GM21423 (cell line): Measurements from ENCODE around the gene ZFHX3.

Source experiments
- ATAC-seq: cut with Tn5 transposase; IDR thresholded peaks from one replicate; pipeline ENCODE4 v1.9.1; 2021; ENCODE audit warnings: mild to moderate bottlenecking, moderate library complexity; ENCODE audit not compliant: unreplicated experiment

Gene ZFHX3

DNA sequence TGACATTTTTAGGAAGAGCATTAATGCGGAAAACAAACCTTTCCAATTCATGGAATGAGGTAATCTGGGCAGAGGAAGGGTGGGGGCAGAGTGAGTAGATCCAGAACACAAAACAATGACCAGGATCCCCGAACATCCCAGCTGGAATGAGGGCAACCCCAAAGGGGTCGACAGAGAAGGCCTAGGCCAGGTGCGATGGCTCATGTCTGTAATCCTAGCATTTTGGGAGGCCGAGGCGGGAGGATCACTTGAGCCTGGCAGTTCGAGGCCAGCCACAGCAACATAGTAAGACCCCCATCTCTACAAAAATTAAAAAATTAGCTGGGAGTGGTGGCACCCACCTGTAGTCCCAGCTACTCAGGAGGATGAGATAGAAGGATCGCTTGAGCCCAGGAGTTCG lies 64.7 kb downstream of the ZFHX3 start:
- ATAC-seq, result no peak

DNA sequence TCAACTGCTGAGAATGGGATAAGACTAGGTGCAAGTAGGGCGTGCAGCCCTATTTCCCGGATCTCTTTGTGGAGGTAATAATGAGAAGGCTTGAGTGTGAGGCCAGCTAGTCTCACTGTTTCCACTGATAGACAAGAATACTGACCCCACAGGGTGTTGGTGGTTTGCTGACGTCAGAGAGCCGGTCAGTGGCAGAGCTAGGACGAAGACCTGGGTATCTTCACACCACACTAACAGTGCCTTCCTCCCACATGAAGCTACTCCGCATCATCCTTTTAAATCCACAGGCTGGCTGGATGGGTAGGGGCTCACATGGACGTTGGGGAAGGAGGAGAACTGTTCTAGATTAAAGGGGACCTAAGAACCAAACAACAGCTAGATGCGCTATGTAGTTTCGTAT lies 68.0 kb downstream of the ZFHX3 start:
- no peak for ATAC-seq

DNA sequence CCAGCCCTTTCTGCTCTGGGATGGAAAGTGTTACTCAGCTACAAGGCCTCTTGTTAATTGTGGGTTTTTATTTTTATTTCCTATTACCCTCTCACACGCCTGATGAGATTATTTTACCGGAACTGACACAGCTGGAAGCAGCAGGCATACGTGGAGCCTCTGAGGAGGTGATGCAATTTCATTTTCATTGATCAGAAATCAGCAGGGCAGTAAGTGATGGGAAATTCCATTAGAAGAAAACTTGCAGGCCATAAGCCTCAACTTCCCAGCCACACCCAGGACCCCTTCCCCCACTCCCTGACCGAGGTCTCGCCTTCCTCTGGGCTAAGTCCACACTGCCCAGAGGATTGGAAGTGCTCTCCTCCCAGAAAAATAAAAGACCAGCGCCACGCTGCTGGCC lies 69.7 kb downstream of the ZFHX3 start:
- ATAC-seq, result no peak

DNA sequence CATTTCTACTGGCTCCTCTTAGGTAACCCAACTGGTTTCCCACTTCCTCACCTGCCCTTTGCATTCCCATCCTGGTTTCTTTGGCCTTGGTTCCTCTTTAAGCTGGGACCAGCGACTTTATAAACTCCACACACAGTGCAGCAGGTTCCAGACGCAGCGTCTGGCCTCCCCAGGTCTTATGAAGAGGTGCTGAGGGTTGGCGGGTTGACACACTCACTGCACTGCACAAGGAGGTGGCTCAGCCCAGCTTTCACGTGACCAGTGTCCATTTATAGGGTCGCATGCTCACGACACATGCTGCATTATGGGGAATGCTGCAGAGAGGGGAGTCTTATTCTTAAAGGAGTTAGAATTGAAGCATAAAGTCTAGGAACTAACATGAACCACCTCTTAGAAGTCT lies 70.8 kb downstream of the ZFHX3 start:
- no peak for ATAC-seq

DNA sequence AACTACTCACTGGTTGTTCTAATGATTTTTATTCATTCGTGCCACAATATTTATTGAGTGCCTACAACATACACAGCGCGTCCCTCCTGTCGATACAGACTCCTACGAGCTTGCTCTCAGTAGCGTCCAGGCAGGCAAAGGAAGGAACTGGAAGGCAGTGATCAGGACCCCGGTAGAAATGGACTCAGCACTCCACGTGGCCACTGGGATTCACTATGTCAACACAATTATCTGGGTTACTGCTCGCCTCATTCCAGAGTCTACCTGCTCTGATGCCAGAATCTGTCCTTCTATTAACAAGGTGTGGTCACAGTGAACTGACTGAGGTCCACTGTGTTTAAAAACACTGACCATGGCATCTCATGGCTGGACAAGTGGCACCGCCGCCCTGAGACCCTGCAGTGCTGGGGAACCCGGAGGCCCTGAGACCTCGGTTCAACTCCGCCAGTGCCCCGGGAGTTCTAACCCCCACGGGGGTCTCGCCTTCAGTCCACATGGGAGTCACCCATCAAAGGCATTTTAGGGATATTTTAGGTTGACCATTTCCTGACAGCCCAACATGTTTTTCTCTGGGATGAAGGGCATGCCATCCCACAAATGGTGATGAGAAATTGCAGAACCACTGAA lies 71.4 kb downstream of the ZFHX3 start:
- no peak for ATAC-seq

DNA sequence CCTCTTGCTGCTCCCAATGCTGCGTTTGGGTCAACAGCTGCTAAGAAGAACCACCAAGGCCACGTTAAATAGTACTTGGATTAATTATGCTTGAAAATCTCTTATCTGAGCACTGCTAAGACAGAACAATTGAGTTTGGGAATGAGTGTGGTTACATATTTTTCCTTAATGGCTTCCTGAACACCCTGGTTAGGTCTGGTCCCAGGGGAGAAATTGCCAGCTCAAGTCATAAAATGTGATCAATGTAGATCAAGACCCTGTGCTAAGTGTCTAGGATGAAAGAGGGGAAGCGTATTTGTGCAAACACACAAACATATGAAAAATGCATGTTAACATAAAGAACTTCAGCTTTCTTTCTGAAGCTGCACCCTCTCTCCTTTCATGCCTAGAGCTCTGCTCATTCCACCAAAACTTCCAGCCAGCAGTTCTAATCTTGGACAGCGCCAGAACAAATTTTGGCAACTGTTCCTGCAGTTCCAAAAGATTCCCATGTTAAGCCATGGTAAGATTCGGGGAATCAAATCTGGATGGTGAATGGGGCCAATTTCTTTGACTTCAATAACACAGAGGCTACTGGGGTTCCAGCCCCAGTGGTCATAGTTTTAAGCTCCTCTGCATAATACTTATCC lies 72.0 kb downstream of the ZFHX3 start:
- ATAC-seq, result no peak

DNA sequence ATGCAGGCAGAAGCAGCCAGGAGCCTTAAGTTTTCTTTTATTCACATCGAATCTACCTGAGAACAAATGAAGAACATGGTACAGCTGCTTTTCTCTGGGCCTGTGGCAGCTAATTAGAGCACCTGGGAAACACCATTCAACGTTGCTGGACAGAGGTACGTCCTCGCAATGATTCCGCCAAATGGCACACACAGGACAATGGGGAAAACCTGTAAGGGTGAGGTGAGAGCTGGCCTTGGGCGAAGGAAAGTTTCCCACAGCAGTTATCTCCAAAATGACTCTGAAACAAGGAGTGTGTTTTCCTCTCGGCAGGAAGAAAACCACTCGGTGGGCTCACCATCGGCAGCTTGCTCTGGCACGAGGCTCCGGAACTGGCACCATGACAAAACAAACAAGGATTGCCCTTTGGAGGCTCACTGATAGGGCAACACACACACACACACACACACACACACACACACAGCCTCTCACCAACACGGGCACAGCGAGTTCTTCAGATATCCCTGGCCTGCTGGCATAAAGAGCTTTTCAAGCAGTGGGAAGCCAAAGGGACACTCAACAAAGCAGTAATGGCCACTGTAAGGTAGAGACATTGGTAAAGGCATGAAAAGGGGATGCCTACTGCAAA lies 73.7 kb downstream of the ZFHX3 start:
- no peak for ATAC-seq

DNA sequence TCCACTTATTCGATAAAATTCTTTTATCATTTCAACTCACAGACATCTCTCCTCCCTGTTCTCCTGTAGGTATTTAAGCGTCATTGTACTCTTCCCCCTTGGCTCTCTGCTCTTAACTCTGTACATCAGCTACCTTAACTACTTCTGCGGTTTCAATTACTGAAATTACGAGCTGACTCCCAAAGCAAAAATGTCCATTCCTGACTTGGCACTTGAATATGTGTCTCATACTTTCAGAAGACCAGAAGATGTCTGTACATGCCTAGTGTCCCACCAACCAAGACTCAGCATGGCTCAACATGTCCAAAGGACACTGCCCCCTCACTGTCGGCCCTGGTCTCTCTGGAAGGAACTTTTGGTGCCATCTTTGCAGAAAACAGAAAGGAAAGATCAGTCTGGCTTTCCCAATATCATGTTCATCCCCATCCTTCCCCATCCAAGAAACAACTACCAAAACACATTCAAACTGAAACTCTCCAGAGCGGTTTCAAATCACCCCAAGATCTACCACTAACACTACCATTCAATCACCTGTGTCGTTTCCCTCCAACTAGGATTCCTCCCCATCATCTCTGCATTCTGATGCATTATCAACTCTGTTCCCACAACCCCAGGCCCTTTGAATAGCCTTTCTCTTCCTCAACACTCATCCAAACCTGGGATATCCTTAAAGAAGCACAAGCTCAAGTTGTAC lies 74.9 kb downstream of the ZFHX3 start:
- no peak for ATAC-seq

DNA sequence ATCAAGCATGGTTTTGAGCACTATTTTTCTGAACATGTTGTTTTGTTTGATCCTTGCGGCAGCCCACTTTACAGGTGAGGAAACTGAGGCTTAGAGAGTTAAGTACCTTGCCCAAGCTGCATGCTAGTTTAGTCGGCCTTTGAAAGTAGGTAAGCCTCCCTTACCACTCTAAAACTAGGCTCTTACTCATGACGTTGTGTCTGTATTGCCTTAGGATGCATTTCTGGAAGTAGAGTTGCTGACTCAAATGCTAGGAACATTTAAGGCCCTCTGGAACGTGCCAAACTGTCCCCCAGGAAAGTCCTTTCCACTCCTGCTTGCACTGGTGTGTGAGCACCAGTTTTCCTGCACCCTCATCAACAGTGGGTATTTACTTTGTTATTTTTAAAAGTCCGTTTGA lies 76.6 kb downstream of the ZFHX3 start:
- ATAC-seq, result no peak

DNA sequence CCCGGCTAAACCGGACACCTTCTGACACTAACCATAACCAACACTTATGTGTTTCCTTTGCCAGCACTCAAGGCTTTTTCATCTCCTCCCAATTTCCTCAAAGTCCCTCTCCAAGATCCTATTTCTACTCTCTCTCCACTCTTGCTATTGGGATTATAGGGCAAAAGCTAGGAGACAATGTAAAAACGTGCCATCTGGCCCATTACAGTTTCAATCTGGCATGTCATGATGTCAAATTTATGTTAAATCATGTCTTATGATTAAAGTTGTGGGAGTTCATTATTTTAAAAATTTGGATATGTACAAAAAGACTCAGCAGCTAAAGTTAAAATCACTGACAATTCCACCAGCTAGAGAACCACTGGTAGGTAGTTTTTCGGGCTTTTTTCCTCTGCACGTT lies 77.3 kb downstream of the ZFHX3 start:
- no peak for ATAC-seq

DNA sequence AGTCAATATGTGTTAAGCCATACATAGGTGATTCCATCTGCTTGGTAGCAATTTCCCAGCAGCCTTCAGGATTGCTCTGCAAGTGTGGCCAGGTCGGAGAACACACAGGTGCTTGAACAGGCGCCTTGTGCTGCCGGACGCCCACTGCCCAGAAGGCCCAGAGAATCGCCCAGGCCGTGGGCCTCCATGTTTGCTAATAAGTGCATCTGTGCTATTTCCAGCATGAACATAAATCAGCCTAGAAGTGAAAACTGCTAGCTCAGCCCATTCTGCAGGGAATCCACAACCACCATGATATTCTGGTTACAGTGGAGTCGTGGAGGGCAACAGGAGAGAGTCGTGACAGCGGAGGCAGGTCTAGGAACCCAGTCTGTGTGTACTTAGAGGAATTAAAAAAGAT lies 78.1 kb downstream of the ZFHX3 start:
- ATAC-seq, result no peak

DNA sequence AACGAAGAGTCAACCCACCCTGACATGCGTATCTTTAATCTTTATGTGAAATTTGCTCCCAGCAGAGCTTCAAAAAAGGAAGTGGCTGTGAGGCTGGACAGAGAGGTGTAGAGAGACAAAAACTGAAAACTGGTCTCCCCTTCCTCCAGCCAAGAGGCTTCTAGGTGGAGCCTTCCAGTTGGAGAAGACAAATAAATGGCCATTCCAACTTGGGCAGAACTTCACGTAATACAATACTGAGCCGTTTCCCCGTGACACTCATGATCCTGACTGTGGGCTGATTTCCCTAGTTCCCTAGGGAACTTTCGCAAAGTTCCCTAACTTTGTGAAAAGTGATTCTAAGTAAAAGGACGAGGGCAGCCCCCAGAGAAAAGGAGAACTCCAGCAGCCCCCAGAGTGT lies 78.8 kb downstream of the ZFHX3 start:
- no peak for ATAC-seq

DNA sequence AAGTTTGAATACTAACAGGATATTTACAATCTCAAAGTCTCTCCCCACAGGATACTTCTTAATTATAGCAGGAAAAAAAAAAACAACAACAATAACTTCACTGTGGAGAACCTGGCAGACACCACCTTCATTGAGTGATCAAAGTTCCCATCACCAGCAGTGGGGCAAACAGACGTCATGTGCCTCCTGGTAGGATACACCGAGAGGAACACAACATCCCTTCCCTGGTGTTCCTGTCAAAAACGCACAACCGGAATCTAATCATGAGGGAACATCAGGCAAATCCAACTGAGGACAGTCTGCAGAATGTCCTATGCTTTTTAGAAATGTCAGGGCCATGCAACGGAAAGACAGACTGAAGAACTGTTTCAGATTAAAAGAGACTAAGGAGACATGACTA lies 80.0 kb downstream of the ZFHX3 start:
- ATAC-seq, result no peak

DNA sequence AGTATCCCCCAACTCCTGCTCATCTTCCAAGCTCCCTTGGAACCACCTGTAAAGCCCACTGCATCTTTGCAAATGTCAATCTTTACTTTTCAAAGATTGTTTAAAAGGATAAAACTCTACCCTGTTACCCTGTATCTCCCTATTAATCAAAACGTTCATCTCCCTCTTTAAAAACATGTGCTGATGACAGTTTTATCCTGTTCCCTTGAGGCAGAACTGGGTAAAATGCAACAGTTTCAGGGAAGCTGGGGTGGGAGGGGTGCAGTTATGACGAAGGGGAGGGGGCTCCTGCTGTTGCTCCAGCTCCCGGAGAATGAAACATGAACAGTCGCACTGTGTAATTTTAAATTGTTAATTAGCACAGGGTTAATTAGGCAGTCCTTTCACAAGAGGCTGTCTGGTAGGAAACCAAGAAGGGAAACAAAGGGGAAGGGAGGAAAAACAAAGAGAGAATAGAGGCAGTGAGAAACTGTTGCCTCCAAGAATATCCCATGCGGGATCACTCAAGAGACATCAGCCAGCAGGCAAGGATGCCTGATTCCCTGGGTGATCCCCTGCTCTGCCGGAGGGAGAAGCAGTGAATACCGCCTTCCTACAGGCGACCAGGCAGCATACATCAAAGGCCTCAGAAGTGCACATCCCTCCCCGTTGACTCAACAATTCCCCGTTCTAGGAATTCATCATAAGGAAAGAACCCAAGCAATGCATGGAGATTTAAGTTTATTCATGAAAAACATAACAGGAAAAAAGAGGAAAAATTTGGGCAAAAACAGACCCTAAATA lies 84.2 kb downstream of the ZFHX3 start:
- no peak for ATAC-seq

DNA sequence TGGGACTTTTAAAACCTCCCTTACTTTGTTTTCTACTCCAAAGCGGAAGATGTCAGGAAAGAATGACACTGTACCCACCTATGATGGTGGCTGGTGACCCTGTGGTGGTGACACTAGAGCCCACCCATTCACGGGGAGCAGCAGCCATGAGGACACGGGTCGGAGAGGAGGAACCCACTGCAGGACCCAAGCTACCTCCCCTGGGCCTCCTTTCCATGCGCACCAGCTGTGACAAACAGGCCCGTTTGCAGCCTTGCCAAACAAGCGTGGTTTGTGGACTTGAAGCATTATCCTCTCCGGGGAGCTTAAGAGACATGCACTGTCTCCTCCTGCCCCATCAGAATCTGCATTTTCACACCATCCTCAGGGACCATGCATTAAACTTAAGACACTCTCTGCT lies 85.6 kb downstream of the ZFHX3 start:
- no peak for ATAC-seq

DNA sequence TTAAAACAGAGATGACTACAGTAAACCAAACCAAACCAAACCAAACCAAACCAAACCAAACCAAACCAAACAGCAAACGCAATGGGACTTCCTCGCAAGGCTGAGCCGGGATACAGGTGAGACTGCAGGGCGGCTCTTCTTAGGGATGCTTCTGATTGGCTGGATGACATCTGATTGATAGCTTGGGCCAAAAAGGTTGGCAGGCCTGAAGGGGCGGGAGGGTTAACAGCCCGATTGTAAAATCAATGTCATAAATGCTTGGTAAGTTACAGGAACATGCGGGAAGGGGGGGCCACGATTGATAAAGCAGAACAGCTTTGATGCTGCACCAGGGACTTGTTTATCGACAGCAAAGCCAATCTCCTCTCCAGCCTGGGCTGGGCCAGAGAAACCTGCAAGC lies 86.1 kb downstream of the ZFHX3 start:
- no peak for ATAC-seq

DNA sequence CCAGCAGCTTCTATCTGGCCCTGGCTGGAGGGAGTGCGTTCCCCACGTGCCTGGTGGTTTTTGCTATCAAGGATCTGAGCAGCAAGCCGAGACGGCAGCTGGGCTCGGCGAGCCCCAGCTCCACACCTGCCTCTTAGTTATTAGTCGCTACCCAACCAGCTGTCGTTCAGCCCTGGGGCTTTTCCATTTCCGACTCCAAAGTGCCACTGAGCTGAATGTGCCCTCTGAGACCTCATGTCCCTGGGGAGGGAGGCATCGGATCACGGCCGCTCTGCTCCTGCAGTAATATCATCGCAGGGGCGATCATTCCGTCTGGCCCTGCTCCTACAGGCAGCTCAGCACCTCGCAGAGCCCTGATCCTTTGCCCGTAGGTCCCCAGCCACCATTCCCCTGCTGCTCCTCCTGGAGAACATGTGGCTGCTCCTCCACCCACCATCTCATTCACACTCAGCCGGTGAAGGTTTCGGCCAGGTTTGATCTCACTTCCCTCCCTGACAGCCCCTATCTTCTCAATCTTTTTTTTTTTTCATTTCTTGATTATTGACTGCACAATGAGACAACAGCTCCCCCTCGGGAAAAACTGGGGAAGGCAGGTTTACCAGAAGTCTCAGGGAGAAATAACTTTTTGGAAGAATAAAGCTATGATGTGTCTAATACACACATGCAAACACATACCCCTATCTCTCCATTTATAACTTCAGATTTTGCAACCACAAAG lies 86.7 kb downstream of the ZFHX3 start:
- no peak for ATAC-seq

DNA sequence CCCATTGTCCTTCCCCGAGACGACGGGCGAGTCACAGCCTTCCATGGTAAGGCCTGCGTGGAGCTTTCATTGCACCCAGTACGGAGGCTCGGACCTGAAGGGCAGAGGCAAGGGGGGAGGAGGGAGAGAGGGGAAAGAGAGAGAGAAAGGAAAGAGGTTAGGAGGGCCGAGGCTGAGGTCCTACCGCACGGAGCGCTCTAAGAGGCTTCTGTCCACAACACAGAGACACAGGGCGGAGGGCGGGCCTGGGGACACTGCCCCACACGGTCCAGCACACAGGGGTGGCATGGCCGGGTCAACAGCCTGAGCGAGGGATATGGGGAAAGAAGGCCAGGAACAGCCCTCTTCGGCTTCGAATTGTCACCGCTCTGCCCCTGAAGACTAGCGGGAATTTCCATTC lies 87.8 kb downstream of the ZFHX3 start:
- ATAC-seq, result no peak

DNA sequence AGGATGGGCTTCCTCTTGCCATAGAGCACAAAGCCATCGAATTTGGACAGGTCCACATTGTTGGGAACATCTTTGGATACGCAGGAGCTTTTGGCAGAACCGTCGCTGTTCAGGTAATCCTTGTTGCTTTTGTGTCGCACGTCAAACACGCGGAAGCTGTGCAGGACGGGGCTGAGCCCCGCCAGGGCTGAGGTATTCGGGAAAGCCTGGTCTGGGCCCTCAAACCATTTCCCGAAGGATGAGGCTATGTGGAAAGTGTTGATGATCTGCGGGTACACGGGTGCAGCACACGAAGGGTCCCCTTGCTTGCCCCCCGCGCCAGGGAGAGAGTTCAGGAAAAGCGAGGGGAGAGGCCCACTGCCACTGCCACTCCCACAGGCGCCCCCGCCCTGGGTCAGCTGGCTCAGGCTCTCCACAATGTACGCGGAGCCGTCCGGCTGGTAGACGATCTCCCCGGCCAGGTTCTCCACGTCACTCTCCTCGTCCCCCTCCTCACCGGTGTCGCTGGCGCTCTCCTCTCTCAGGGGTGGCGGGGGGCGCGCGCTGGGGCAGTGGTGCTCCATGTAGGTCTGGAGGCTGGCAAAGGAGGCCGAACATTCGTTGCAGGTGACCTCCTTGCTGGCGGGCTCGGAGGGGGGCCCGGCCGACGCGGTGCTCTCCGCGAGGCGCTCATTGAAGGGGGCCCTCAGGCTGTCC lies 88.5 kb downstream of the ZFHX3 start:
- ATAC-seq, result no peak

DNA sequence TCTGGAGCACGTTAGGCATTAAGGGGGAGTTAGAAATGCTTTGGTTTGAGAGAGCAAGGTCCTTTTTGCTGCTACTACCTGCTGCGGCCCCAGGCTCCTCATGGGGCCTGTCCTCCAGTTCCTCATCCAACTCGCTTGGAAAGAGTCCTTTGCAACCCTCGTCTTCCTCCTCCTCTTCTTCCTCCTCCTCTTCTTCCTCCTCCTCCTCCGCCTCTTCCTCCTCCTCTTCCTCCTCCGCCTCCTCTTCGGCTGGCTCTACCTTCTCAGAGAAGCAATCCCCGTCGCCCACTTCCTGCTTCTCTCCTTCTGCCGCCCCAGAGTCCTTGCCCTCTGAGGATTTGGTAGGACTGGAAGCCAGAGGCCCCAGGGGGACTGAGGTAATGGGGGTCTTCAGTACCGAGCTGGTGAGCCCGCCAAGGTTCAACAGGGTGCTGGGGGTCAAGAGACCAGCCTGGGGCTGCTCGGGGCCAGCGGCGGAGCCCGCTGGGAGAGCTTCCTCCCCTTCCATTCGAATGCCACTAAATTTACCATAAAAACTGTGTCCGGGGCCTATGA lies 89.3 kb downstream of the ZFHX3 start:
- ATAC-seq, result no peak
